ENCODE measurements around the gene GAST. TPM values are rescaled to one million over a fixed set of nuclear protein-coding genes. Genes with fewer than 3 reads are reported as not detected.

The GAST gene
- total and polyA plus RNA-seq, 9 of the 15 experiments (the other 6 are each of a cell fraction or from before 2014, with no cell fraction given): not detected

DNA sequence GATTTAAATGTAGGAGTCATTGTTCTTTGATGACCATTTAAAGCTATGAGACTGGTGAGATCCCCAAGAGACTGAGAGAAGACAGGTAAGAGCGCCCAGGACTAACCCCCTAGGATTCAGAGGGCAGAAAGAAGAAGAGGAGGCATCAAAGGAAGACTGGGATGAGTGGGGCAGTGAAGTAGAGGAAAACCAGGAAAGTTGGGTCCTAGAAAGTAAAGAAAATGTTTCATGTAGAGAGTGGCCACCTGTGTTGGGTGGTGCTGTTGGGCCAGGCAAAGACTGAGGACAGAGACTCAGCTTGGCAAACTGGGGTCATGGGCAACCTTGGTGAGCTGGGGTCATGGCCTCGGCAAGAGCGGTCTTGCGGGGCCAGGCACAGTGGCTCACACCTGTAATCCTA lies 23.6 kb downstream of the GAST start:
- intact Hi-C loops (cut with micrococcal nuclease): loop anchor here (5.0 kb wide), 1 partner anchor 152 kb away; no protein-coding TSS in a partner anchor
- WGBS (ENCODE audit: insufficient coverage, low coverage, missing lambda C conversion rate): 0% methylated on average over 4 of the region's 4 CpGs
- TF ChIP-seq ZNF764 (CRISPR knock-in tag; IDR thresholded peaks at IDR 0.05; ENCODE audit: low read depth) (no peak), HMGN3 (IDR thresholded peaks at IDR 0.05; ENCODE audit: borderline replicate concordance, extremely low read depth, insufficient read length, low read depth, low read length) (no peak), MEF2A (IDR thresholded peaks at IDR 0.05; ENCODE audit: control insufficient read depth, low read depth, low read length) (no peak), KHSRP (IDR thresholded peaks at IDR 0.05) (no peak)
- Histone ChIP-seq H3K4me1 (replicated peaks in 1 of 2; ENCODE audit: control insufficient read depth in 2 of 2, insufficient read depth in 2 of 2, low read length in 2 of 2) (peaks cover 4 to 25% of the 10 kb centered on the region in 2 experiments; a peak in 4 of 5 replicates), H3K27me3 (ENCODE audit: control insufficient read depth in 2 of 2, insufficient read depth in 2 of 2, low read length in 2 of 2) (peaks cover 32 to 49% of the 10 kb centered on the region in 2 experiments), H3K4me2 (ENCODE audit: insufficient read depth, low read length) (no peak overlapping the region), H3K9me1 (ENCODE audit: control insufficient read depth, insufficient read depth, low read length) (no peaks in the 10 kb centered on the region), H3K36me3 (ENCODE audit: control insufficient read depth, insufficient read depth, low read length) (no peaks in the 10 kb centered on the region), H3K9ac (ENCODE audit: insufficient read depth in 1 of 2, low read depth in 2 of 2, low read length in 2 of 2) (no peak overlapping the region), H3K79me2 (ENCODE audit: control insufficient read depth, insufficient read depth, low read length) (no peaks in the 10 kb centered on the region), H4K20me1 (replicated peaks; ENCODE audit: control insufficient read depth, insufficient read depth, low read length) (no peaks in the 10 kb centered on the region; the same call in 1 of the 2 replicates), H3K27ac (ENCODE audit: extremely low read depth, low read depth, low read length) (no peak overlapping the region), H3K4me3 (no peak overlapping the region), H2AFZ (ENCODE audit: low read depth, low read length) (no peak overlapping the region), H3K9me3 (replicated peaks; ENCODE audit: control insufficient read depth, insufficient read depth, low read depth, low read length) (no peaks in the 10 kb centered on the region)
- ChIA-PET POLR2A (interaction anchor here (1.1 to 1.2 kb wide), 2 partner anchors 47 to 50 kb away, joined by 5 read pairs; partner anchors contain the start of gene EIF1), CTCF (ENCODE audit: low intra/inter-chr PET ratio) (no interaction called here)
- FAIRE-seq (no peak), ATAC-seq (no peak), DNase-seq (ENCODE audit: extremely low read depth in 1 of 4, low spot score in 3 of 4) (no peak)
- in situ Hi-C loops (cut with MboI): loop anchor here (5.0 to 25.0 kb wide), 4 partner anchors 67 to 377 kb away; partner anchors contain the start of genes DHX58, HSPB9 and KAT2A
- no TSS peak for BruUV-seq (replicated peaks)
